Ascending aorta (tissue), 2 donors: ENCODE results near the gene CLK3. TPM values are rescaled to one million over a fixed set of nuclear protein-coding genes. Genes with fewer than 3 reads are reported as not detected.
"Not testable (repeated sequence)": the region's sequence is repeated elsewhere in the genome, so short reads cannot be mapped to it uniquely, and the experiment has no call there.

Experiments used
- DNase-seq, 2 donors: peaks; one replicate each; pipeline ENCODE4 v3.0.0-alpha.2; 2019; ENCODE audit warnings: low spot score in 2 of 2
- H3K27ac ChIP-seq, 2 donors: fragments of 200-600 bp; sonication (generic); one replicate each; pipeline ENCODE4 v1.5.1; 2016 to 2017; ENCODE audit warnings: mild to moderate bottlenecking in 1 of 2
- H3K27me3 ChIP-seq: fragments of 200-600 bp; sonication (generic); one replicate; pipeline ENCODE4 v1.5.1; 2017
- H3K36me3 ChIP-seq, 2 donors: fragments of 200-600 bp; sonication (generic); one replicate each; pipeline ENCODE4 v1.5.1; 2016
- H3K4me1 ChIP-seq, 2 donors: fragments of 200-600 bp; sonication (generic); one replicate each; pipeline ENCODE4 v1.5.1; 2016 to 2017; ENCODE audit warnings: mild to moderate bottlenecking in 1 of 2
- H3K4me3 ChIP-seq, 2 donors: fragments of 200-600 bp; sonication (generic); one replicate each; pipeline ENCODE4 v1.5.1; 2016 to 2017; ENCODE audit warnings: mild to moderate bottlenecking in 1 of 2
- H3K9me3 ChIP-seq, 2 donors: fragments of 200-600 bp; sonication (generic); one replicate each; pipeline ENCODE4 v1.5.1; 2016
- intact Hi-C: fragments of 100-400 bp; cut with DNase I; formaldehyde crosslinking; loops from one replicate; pipeline ENCODE4 v1.15.1; 2023
- total RNA-seq: library from RNA; depleted of rRNA; stranded (reverse); fragments of >200 nt; gene quantifications from one replicate; pipeline ENCODE4 v1.1.0, GENCODE V29; 2016
- TF ChIP-seq, protein P1 (sequence below), 3 experiments: fragments of 200-600 bp in 2 of 3; fragments of 450-650 bp in 1 of 3; sonication (generic) in 2 of 3; IDR thresholded peaks; one replicate each; pipeline ENCODE4 v1.5.1; 2016 to 2019; ENCODE audit warnings: antibody characterized with exemption in 3 of 3, mild to moderate bottlenecking in 1 of 3, moderate library complexity in 1 of 3

The CLK3 gene
- total RNA-seq, 1 donor from 2014 or later: 154 TPM

DNA sequence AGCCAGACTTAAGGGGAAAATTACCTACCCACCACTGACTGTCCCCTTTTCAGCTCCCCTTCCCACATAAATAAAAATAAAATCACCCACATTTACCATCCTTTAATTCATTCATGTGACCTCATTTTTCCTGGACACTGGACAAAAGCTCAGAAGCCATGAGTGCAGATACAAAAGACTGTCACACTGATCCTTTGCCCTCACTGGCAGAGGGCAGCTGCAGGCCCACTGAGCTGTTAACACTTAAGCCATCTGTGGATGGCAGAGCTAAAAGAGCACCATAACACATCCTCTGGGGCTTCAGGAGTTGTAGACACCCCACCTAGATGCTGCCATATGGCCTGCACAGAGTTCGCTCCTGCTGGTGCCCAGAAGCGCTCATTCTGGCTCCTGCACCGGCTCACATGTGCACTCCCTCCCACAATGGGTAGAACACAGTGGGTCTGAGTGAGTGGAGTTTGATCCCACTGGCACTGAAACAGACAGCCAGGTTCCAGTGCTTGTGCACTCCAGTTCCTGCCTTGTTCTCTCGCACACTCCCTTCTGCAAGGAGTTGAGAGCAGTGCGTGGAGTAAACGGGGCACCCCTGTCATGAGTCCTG, 41.4 kb downstream of the CLK3 start:
- Histone ChIP-seq H3K4me3 (no peak overlapping the region), H3K4me1 (no peaks in the 10 kb centered on the region), H3K36me3 (peaks cover 10 to 19% of the 10 kb centered on the region in 2 donors), H3K27me3 (no peaks in the 10 kb centered on the region), H3K9me3 (no peaks in the 10 kb centered on the region), H3K27ac (no peak overlapping the region)
- intact Hi-C loops: no loop called here
- TF ChIP-seq, protein P1, sequence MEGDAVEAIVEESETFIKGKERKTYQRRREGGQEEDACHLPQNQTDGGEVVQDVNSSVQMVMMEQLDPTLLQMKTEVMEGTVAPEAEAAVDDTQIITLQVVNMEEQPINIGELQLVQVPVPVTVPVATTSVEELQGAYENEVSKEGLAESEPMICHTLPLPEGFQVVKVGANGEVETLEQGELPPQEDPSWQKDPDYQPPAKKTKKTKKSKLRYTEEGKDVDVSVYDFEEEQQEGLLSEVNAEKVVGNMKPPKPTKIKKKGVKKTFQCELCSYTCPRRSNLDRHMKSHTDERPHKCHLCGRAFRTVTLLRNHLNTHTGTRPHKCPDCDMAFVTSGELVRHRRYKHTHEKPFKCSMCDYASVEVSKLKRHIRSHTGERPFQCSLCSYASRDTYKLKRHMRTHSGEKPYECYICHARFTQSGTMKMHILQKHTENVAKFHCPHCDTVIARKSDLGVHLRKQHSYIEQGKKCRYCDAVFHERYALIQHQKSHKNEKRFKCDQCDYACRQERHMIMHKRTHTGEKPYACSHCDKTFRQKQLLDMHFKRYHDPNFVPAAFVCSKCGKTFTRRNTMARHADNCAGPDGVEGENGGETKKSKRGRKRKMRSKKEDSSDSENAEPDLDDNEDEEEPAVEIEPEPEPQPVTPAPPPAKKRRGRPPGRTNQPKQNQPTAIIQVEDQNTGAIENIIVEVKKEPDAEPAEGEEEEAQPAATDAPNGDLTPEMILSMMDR (IDR thresholded peaks at IDR 0.05): no peak
- DNase-seq: no peak

- TF ChIP-seq, protein P1 (IDR thresholded peaks at IDR 0.05): no peak
- Histone ChIP-seq H3K27ac (no peak overlapping the region), H3K9me3 (no peaks in the 10 kb centered on the region), H3K36me3 (peaks cover 10 to 12% of the 10 kb centered on the region in 2 donors), H3K4me1 (peaks cover 3 to 4% of the 10 kb centered on the region in 2 donors), H3K4me3 (no peak overlapping the region), H3K27me3 (no peaks in the 10 kb centered on the region)
- intact Hi-C loops: no loop called here
- no peak for DNase-seq
These were observed 42.2 kb downstream of the CLK3 start for GRCh38 chr15:74657846-74658245.

DNA sequence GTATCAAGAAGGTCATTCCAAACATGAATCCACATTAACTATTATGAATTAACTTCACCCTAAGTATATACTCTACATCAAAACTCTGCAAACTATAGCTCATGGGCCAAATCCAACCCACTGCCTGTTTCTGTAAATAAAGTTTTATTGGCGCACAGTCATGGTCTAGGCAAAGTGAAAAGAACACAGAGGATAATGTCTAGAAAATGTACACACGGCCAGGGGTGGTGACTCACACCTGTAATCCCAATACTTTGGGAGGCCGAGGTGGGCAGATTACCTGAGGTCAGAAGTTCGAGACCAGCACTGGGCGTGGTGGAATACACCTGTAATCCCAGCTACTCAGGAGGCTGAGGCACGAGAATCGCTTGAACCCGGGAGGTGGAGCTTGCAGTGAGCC, 45.6 kb downstream of the CLK3 start:
- H3K27me3 ChIP-seq, H3K4me1 ChIP-seq, H3K27ac ChIP-seq, H3K9me3 ChIP-seq, DNase-seq, H3K36me3 ChIP-seq, intact Hi-C loops, H3K4me3 ChIP-seq: not testable (repeated sequence)

DNA sequence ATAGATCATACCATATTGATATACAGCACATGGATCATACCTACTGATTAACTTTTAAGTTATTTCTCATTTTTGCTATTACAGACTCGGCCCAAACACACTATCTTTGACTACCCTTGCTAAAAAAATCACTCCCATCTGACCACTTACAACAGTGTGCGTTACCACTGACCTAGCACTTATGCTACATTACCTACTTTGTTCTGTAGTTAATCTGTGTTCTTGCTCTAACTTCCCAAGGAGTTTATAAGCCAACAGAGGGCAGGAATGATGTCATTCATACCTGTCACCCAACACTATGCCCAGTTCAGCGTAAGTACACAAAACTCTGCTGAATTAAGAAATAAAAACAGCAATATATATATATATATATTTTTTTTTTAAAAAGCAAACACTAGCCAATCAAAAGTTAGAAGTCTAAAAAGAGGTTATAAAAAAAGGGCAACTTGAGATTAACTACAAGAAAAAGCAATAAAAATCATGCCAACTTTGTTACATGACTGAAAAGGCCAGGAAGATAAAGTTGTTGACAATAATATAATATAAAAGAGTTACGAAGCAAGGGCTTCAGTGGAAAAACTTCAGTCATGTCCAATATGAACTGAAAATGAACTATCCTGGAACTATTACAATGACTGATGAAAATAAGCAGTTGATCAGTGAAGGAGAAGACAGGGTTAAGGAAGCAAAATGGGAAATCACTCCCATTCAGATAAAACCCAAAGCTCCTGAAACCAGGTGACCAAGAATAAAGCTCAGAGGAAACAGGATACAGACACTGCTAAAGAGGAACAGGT, 46.6 kb downstream of the CLK3 start:
- DNase-seq: no peak
- TF ChIP-seq, protein P1 (IDR thresholded peaks at IDR 0.05): no peak
- peaks cover 0 to 3% of the 10 kb centered on the region in 2 donors for H3K36me3 ChIP-seq
- intact Hi-C loops: no loop called here
- peak overlapping the region in 1 of 2 donors; percentile 33 for H3K27ac ChIP-seq
- no peak overlapping the region for H3K4me3 ChIP-seq
- H3K4me1 ChIP-seq: peaks cover 6 to 9% of the 10 kb centered on the region in 2 donors
- no peaks in the 10 kb centered on the region for H3K27me3 ChIP-seq
- H3K9me3 ChIP-seq: no peaks in the 10 kb centered on the region

- DNase-seq: no peak
- TF ChIP-seq, protein P1 (IDR thresholded peaks at IDR 0.05): no peak
- Histone ChIP-seq H3K9me3 (no peaks in the 10 kb centered on the region), H3K4me1 (peaks cover 6 to 9% of the 10 kb centered on the region in 2 donors), H3K36me3 (peaks cover 0 to 3% of the 10 kb centered on the region in 2 donors), H3K27ac (peak overlapping the region; percentile 33 to 34), H3K27me3 (no peaks in the 10 kb centered on the region), H3K4me3 (no peak overlapping the region)
- intact Hi-C loops: no loop called here
These were observed 47.8 kb downstream of the CLK3 start for GRCh38 chr15:74663303-74664027.
